GM18519 (cell line): ENCODE results near the gene GOLGA7B.

Experiments used
- ATAC-seq: cut with Tn5 transposase; IDR thresholded peaks from one replicate; pipeline ENCODE4 v1.9.1; 2021; ENCODE audit warnings: mild to moderate bottlenecking, moderate library complexity; ENCODE audit not compliant: unreplicated experiment, low FRiP score

Gene GOLGA7B

GRCh38 chr10:97915346-97916131 is 65.9 kb downstream of the GOLGA7B start:
- no peak for ATAC-seq

GRCh38 chr10:97916586-97916985 is 66.9 kb downstream of the GOLGA7B start:
- no peak for ATAC-seq

GRCh38 chr10:97919012-97919411 is 69.4 kb downstream of the GOLGA7B start:
- ATAC-seq, result no peak

GRCh38 chr10:97920865-97921264 is 71.2 kb downstream of the GOLGA7B start:
- ATAC-seq, result no peak
